ENCODE data around the gene PRKD1.

The PRKD1 gene

GRCh38 chr14:29603696-29604095 lies 324.0 kb downstream of the PRKD1 start:
- DNase-seq (ENCODE audit: low read depth) = no peak

GRCh38 chr14:29601616-29602015 lies 326.0 kb downstream of the PRKD1 start:
- no peak for DNase-seq (ENCODE audit: low read depth)

GRCh38 chr14:29587761-29588470 lies 339.7 kb downstream of the PRKD1 start:
- DNase-seq (ENCODE audit: low read depth) = no peak

- no peak for DNase-seq (ENCODE audit: low read depth)
Measured at GRCh38 chr14:29587046-29587445, 340.6 kb downstream of the PRKD1 start.

GRCh38 chr14:29584992-29585391 lies 342.7 kb downstream of the PRKD1 start:
- no peak for DNase-seq (ENCODE audit: low read depth)

- DNase-seq (ENCODE audit: low read depth) = no peak
Measured at GRCh38 chr14:29580763-29581162, 346.9 kb downstream of the PRKD1 start.

GRCh38 chr14:29579838-29580237 lies 347.8 kb downstream of the PRKD1 start:
- no peak for DNase-seq (ENCODE audit: low read depth)

- no peak for DNase-seq (ENCODE audit: low read depth)
Measured at GRCh38 chr14:29576927-29577326, 350.7 kb downstream of the PRKD1 start.

- no peak for DNase-seq (ENCODE audit: low read depth)
Measured at GRCh38 chr14:29569194-29569593, 358.5 kb downstream of the PRKD1 start.

- no peak for DNase-seq (ENCODE audit: low read depth)
Measured at GRCh38 chr14:29566194-29566593, 361.5 kb downstream of the PRKD1 start.

GRCh38 chr14:29558516-29558915 lies 369.1 kb downstream of the PRKD1 start:
- DNase-seq (ENCODE audit: low read depth) = no peak

- no peak for DNase-seq (ENCODE audit: low read depth)
Measured at GRCh38 chr14:29554335-29554734, 373.3 kb downstream of the PRKD1 start.

GRCh38 chr14:29553427-29553826 lies 374.2 kb downstream of the PRKD1 start:
- DNase-seq (ENCODE audit: low read depth) = no peak

- no peak for DNase-seq (ENCODE audit: low read depth)
Measured at GRCh38 chr14:29548948-29549370, 378.7 kb downstream of the PRKD1 start.

GRCh38 chr14:29545714-29546113 lies 381.9 kb downstream of the PRKD1 start:
- no peak for DNase-seq (ENCODE audit: low read depth)

- DNase-seq (ENCODE audit: low read depth) = no peak
Measured at GRCh38 chr14:29536886-29537511, 390.6 kb downstream of the PRKD1 start.

- no peak for DNase-seq (ENCODE audit: low read depth)
Measured at GRCh38 chr14:29529418-29529817, 398.2 kb downstream of the PRKD1 start.

GRCh38 chr14:29528889-29529288 lies 398.8 kb downstream of the PRKD1 start:
- DNase-seq (ENCODE audit: low read depth) = no peak

- no peak for DNase-seq (ENCODE audit: low read depth)
Measured at GRCh38 chr14:29527286-29527685, 400.4 kb downstream of the PRKD1 start.

Data from activated T-cell treated with anti-CD3 and anti-CD28 coated beads for 24 hours (primary cell).